ENCODE measurements around the gene GNG8. TPM values are rescaled to one million over a fixed set of nuclear protein-coding genes. Genes with fewer than 3 reads are reported as not detected.

Gene GNG8
- total and polyA plus RNA-seq, 2 donors (not counting 1 experiment from before 2014, with no cell fraction given): 6.7 TPM; not detected in 1

DNA sequence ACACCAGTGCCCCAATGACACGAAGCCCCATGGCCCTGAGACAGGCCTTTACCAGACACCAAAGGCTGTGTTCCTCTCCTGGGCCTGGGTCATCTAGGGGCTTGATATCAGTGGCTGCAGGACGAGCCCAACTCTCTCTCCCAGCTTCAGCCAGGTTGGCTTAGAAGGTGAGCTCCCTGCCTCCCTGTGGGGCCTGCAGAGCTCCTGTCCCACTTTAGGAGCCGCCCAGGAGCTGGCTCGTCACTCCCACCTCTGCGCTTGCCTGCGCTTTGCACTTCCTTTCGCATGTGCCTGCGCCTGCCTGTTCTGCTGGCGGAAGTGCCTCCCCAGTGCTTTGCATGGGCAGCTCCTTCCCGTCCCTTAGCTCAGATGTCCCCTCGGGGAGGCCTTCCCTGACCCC is 30.0 kb downstream of the GNG8 start:
- H3K4me3 ChIP-seq (ENCODE audit: control extremely low read depth in 1 of 5, extremely low read depth in 1 of 5, insufficient read depth in 1 of 5, low read depth in 2 of 5, low read length in 4 of 5): no peak overlapping the region
- CTCF ChIA-PET: interaction anchor here (1.0 to 6.6 kb wide), 3 partner anchors 8 to 99 kb away, joined by 3 to 55 read pairs (median 4); partner anchors contain the start of gene DACT3
- no peak for TF ChIP-seq EZH2 (IDR thresholded peaks at IDR 0.05; ENCODE audit: borderline replicate concordance, insufficient read depth, low read depth, low read length, poor library complexity, severe bottlenecking)
- TF ChIP-seq, protein P1, sequence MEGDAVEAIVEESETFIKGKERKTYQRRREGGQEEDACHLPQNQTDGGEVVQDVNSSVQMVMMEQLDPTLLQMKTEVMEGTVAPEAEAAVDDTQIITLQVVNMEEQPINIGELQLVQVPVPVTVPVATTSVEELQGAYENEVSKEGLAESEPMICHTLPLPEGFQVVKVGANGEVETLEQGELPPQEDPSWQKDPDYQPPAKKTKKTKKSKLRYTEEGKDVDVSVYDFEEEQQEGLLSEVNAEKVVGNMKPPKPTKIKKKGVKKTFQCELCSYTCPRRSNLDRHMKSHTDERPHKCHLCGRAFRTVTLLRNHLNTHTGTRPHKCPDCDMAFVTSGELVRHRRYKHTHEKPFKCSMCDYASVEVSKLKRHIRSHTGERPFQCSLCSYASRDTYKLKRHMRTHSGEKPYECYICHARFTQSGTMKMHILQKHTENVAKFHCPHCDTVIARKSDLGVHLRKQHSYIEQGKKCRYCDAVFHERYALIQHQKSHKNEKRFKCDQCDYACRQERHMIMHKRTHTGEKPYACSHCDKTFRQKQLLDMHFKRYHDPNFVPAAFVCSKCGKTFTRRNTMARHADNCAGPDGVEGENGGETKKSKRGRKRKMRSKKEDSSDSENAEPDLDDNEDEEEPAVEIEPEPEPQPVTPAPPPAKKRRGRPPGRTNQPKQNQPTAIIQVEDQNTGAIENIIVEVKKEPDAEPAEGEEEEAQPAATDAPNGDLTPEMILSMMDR (IDR thresholded peaks at IDR 0.05): no peak
- POLR2A ChIA-PET: no interaction called here
- H3K36me3 ChIP-seq (replicated peaks in 1 of 2; ENCODE audit: control extremely low read depth in 1 of 2, control insufficient read depth in 1 of 2, extremely low read depth in 1 of 2, insufficient read depth in 2 of 2, low read length in 1 of 2): peaks cover 0 to 53% of the 10 kb centered on the region in 2 experiments
- H3K27ac Mint-ChIP-seq: no peak overlapping the region
- peaks cover 29% of the 10 kb centered on the region for H3K4me1 Mint-ChIP-seq
- H3K9me3 Mint-ChIP-seq (ENCODE audit: insufficient read depth): no peaks in the 10 kb centered on the region
- no peak overlapping the region for H3K27ac ChIP-seq (ENCODE audit: low read length in 2 of 2)
- H3K9me3 ChIP-seq (ENCODE audit: control extremely low read depth in 1 of 3, control insufficient read depth in 2 of 3, insufficient read depth in 1 of 3, low read length in 2 of 3): no peaks in the 10 kb centered on the region
- intact Hi-C loops (cut with micrococcal nuclease): no loop called here
- no peak overlapping the region for H3K4me3 Mint-ChIP-seq
- no peaks in the 10 kb centered on the region for H3K27me3 Mint-ChIP-seq
- H2AFZ ChIP-seq (ENCODE audit: insufficient read depth, low read depth, low read length, poor library complexity, severe bottlenecking): no peak overlapping the region
- WGBS (ENCODE audit: insufficient coverage): over 99% methylated on average over 10 of the region's 11 CpGs
- peaks cover 87% of the 10 kb centered on the region for H4K20me1 ChIP-seq (ENCODE audit: control insufficient read depth, insufficient read depth, low read length, poor library complexity, severe bottlenecking)
- DNase-seq (no peak), ATAC-seq (ENCODE audit: low read depth) (no peak)
- no peaks in the 10 kb centered on the region for H3K27me3 ChIP-seq (replicated peaks in 1 of 4; ENCODE audit: control extremely low read depth in 1 of 4, control insufficient read depth in 3 of 4, insufficient read depth in 4 of 4, low read length in 3 of 4)
- H3K4me1 ChIP-seq (ENCODE audit: control insufficient read depth in 2 of 2, insufficient read depth in 2 of 2, low read length in 2 of 2): peaks cover 20 to 29% of the 10 kb centered on the region in 2 donors
- no peak overlapping the region for H3K9ac ChIP-seq (ENCODE audit: low read length)
- peaks cover 34% of the 10 kb centered on the region for H3K79me2 ChIP-seq (ENCODE audit: control insufficient read depth, insufficient read depth, low read length)
- H3K4me2 ChIP-seq (replicated peaks; ENCODE audit: low read depth, low read length, poor library complexity, severe bottlenecking): no peak overlapping the region

DNA sequence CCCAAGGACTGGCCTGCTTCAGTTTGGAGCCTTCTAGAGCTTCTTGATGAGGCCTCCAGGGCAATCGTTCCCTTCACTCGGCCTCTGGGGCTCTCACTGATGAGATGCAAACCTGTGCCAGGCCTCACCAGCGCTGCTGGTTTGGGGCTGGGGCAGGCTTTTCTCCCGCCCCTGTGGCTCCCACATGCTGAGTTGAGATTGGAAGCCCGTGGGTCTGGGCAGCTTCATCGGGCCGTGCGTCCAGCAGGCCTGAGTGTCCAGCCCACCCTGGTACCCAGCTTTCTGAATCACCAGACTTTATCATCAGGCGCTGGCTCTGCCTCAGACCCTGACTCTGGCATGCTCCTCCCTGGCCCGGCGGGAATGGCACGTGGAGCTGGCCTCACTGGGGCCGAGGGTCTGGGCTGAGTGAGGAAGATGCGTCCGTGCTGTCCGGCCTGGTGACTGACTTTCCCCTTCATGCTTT is 30.6 kb downstream of the GNG8 start:
- peaks cover 0 to 51% of the 10 kb centered on the region in 2 experiments for H3K36me3 ChIP-seq (replicated peaks in 1 of 2; ENCODE audit: control extremely low read depth in 1 of 2, control insufficient read depth in 1 of 2, extremely low read depth in 1 of 2, insufficient read depth in 2 of 2, low read length in 1 of 2)
- H3K27ac Mint-ChIP-seq: no peak overlapping the region
- H3K27ac ChIP-seq (ENCODE audit: low read length in 2 of 2): no peak overlapping the region
- ATAC-seq (ENCODE audit: low read depth) (no peak), DNase-seq (no peak)
- no peak overlapping the region for H3K4me2 ChIP-seq (replicated peaks; ENCODE audit: low read depth, low read length, poor library complexity, severe bottlenecking)
- intact Hi-C loops (cut with micrococcal nuclease): no loop called here
- peaks cover 34% of the 10 kb centered on the region for H3K79me2 ChIP-seq (ENCODE audit: control insufficient read depth, insufficient read depth, low read length)
- no peaks in the 10 kb centered on the region for H3K27me3 Mint-ChIP-seq
- peaks cover 0 to under 1% (median 0%) of the 10 kb centered on the region in 3 donors for H3K9me3 ChIP-seq (ENCODE audit: control extremely low read depth in 1 of 3, control insufficient read depth in 2 of 3, insufficient read depth in 1 of 3, low read length in 2 of 3)
- H3K4me3 ChIP-seq (ENCODE audit: control extremely low read depth in 1 of 5, extremely low read depth in 1 of 5, insufficient read depth in 1 of 5, low read depth in 2 of 5, low read length in 4 of 5): no peak overlapping the region
- POLR2A ChIA-PET: interaction anchor here (0.6 kb wide), 2 partner anchors 53 to 66 kb away, joined by 3 to 6 read pairs; no protein-coding TSS in a partner anchor
- H4K20me1 ChIP-seq (ENCODE audit: control insufficient read depth, insufficient read depth, low read length, poor library complexity, severe bottlenecking): peaks cover 87% of the 10 kb centered on the region
- TF ChIP-seq EZH2 (IDR thresholded peaks at IDR 0.05; ENCODE audit: borderline replicate concordance, insufficient read depth, low read depth, low read length, poor library complexity, severe bottlenecking): no peak
- TF ChIP-seq, protein P1 (IDR thresholded peaks at IDR 0.05): no peak
- no peaks in the 10 kb centered on the region for H3K27me3 ChIP-seq (replicated peaks in 1 of 4; ENCODE audit: control extremely low read depth in 1 of 4, control insufficient read depth in 3 of 4, insufficient read depth in 4 of 4, low read length in 3 of 4)
- CTCF ChIA-PET: interaction anchor here (1.0 to 6.6 kb wide), 3 partner anchors 9 to 99 kb away, joined by 3 to 55 read pairs (median 4); partner anchors contain the start of gene DACT3
- 95% methylated on average over 16 of the region's 16 CpGs for WGBS (ENCODE audit: insufficient coverage)
- H2AFZ ChIP-seq (ENCODE audit: insufficient read depth, low read depth, low read length, poor library complexity, severe bottlenecking): no peak overlapping the region
- H3K9ac ChIP-seq (ENCODE audit: low read length): no peak overlapping the region
- H3K4me3 Mint-ChIP-seq: no peak overlapping the region
- H3K4me1 Mint-ChIP-seq: peaks cover 26% of the 10 kb centered on the region
- peaks cover 14 to 24% of the 10 kb centered on the region in 2 donors for H3K4me1 ChIP-seq (ENCODE audit: control insufficient read depth in 2 of 2, insufficient read depth in 2 of 2, low read length in 2 of 2)
- H3K9me3 Mint-ChIP-seq (ENCODE audit: insufficient read depth): no peaks in the 10 kb centered on the region

Data from B cell (primary cell).